KOPT-K1 (cell line): ENCODE measurements around the gene NOS2.
"Not testable (repeated sequence)": the region's sequence is repeated elsewhere in the genome, so short reads cannot be mapped to it uniquely, and the experiment has no call there.

Source experiments
- H3K27ac ChIP-seq: fragments of 200-600 bp; sonication (generic); 2 replicates; pipeline ENCODE4 v1.5.1; 2016; ENCODE audit warnings: antibody characterized with exemption, mild to moderate bottlenecking, low read depth, low read length; ENCODE audit not compliant: poor library complexity, severe bottlenecking
- H3K36me3 ChIP-seq: fragments of 200-600 bp; sonication (generic); 2 replicates; pipeline ENCODE4 v1.5.1; 2017; ENCODE audit warnings: antibody characterized with exemption, mild to moderate bottlenecking, low read length, moderate library complexity; ENCODE audit not compliant: insufficient read depth
- H3K9me3 ChIP-seq: fragments of 200-600 bp; sonication (generic); 2 replicates; pipeline ENCODE4 v1.5.1; 2017; ENCODE audit warnings: antibody characterized with exemption, low read length, mild to moderate bottlenecking; ENCODE audit not compliant: insufficient read depth, poor library complexity, severe bottlenecking

Gene NOS2

GRCh38 chr17:27756467-27757371, 43.6 kb downstream of the NOS2 start:
- Histone ChIP-seq H3K27ac (no peak overlapping the region), H3K36me3 (no peaks in the 10 kb centered on the region), H3K9me3 (no peaks in the 10 kb centered on the region)

- H3K9me3 ChIP-seq = no peaks in the 10 kb centered on the region
Measured at GRCh38 chr17:27755706-27756466, 44.4 kb downstream of the NOS2 start.

GRCh38 chr17:27754549-27754948, 45.8 kb downstream of the NOS2 start:
- H3K36me3 ChIP-seq = no peaks in the 10 kb centered on the region
- no peaks in the 10 kb centered on the region for H3K9me3 ChIP-seq
- no peak overlapping the region for H3K27ac ChIP-seq

More at GRCh38 chr17:27755706-27756466, 44.4 kb downstream of the NOS2 start:
- H3K36me3 ChIP-seq = no peaks in the 10 kb centered on the region
- H3K27ac ChIP-seq = no peak overlapping the region

- H3K9me3 ChIP-seq, H3K27ac ChIP-seq, H3K36me3 ChIP-seq: not testable (repeated sequence)
Measured at GRCh38 chr17:27753726-27754125, 46.6 kb downstream of the NOS2 start.

GRCh38 chr17:27752831-27753619, 47.3 kb downstream of the NOS2 start:
- not testable (repeated sequence) for H3K9me3 ChIP-seq, H3K27ac ChIP-seq, H3K36me3 ChIP-seq

GRCh38 chr17:27751622-27752490, 48.5 kb downstream of the NOS2 start:
- no peak overlapping the region for H3K27ac ChIP-seq
- no peaks in the 10 kb centered on the region for H3K9me3 ChIP-seq
- no peaks in the 10 kb centered on the region for H3K36me3 ChIP-seq

- no peaks in the 10 kb centered on the region for H3K36me3 ChIP-seq
- no peaks in the 10 kb centered on the region for H3K9me3 ChIP-seq
- H3K27ac ChIP-seq = no peak overlapping the region
Measured at GRCh38 chr17:27751166-27751565, 49.2 kb downstream of the NOS2 start.

GRCh38 chr17:27749562-27750150, 50.7 kb downstream of the NOS2 start:
- H3K27ac ChIP-seq, H3K36me3 ChIP-seq, H3K9me3 ChIP-seq: not testable (repeated sequence)

GRCh38 chr17:27748360-27748825, 51.9 kb downstream of the NOS2 start:
- H3K27ac ChIP-seq = no peak overlapping the region

GRCh38 chr17:27747462-27748359, 52.6 kb downstream of the NOS2 start:
- Histone ChIP-seq H3K27ac (no peak overlapping the region), H3K9me3 (no peaks in the 10 kb centered on the region), H3K36me3 (no peaks in the 10 kb centered on the region)

More at GRCh38 chr17:27748360-27748825, 51.9 kb downstream of the NOS2 start:
- Histone ChIP-seq H3K36me3 (no peaks in the 10 kb centered on the region), H3K9me3 (no peaks in the 10 kb centered on the region)

GRCh38 chr17:27746881-27747280, 53.4 kb downstream of the NOS2 start:
- no peak overlapping the region for H3K27ac ChIP-seq
- no peaks in the 10 kb centered on the region for H3K36me3 ChIP-seq
- no peaks in the 10 kb centered on the region for H3K9me3 ChIP-seq

- not testable (repeated sequence) for H3K36me3 ChIP-seq, H3K9me3 ChIP-seq, H3K27ac ChIP-seq
Measured at GRCh38 chr17:27746320-27746719, 54.0 kb downstream of the NOS2 start.

- not testable (repeated sequence) for H3K9me3 ChIP-seq, H3K36me3 ChIP-seq, H3K27ac ChIP-seq
Measured at GRCh38 chr17:27745207-27745830, 55.0 kb downstream of the NOS2 start.
